ENCODE results near the gene KCNQ4. TPM values are rescaled to one million over a fixed set of nuclear protein-coding genes. Genes with fewer than 3 reads are reported as not detected.

The KCNQ4 gene
- 2.2 TPM for polyA plus RNA-seq
- long read RNA-seq, donor 1: 0 reads
- long read RNA-seq, donor 2: 0 reads
- long read RNA-seq, donor 3: 0 reads
- long read RNA-seq, donor 4: 0 reads
- long read RNA-seq, donor 5: 0 reads
- long read RNA-seq, donor 6: 0 reads
- long read RNA-seq, donor 7: 0 reads
- long read RNA-seq, donor 8, full-length matches to known transcripts: 1 of 1 reads
- long read RNA-seq, donor 8, partial matches to known transcripts: 0 of 1 reads
- long read RNA-seq, donor 8, other reads (novel, unspliced or antisense): 0 of 1 reads
- long read RNA-seq, donor 9: 0 reads
- long read RNA-seq, donor 10: 0 reads
- long read RNA-seq, donor 11: 0 reads

- H3K36me3 ChIP-seq (ENCODE audit: control insufficient read depth, insufficient read depth, low read length): peaks cover 2% of the 10 kb centered on the region
- WGBS (ENCODE audit: insufficient coverage, low lambda C conversion rate): no CpG with 5 or more reads among the region's 73 CpGs
- H3K27me3 ChIP-seq (ENCODE audit: control insufficient read depth, insufficient read depth, low read length): peaks cover 35% of the 10 kb centered on the region
- peaks cover 8% of the 10 kb centered on the region for H3K4me1 ChIP-seq (ENCODE audit: control insufficient read depth, insufficient read depth, low read length)
- peak in 1 of 2 donors; percentile 44 for DNase-seq
- H3K4me3 ChIP-seq (ENCODE audit: low read length): peak within 1 kb of the TSS; percentile 30
- H3K27ac ChIP-seq (ENCODE audit: low read length): no peak within 1 kb of the TSS
- H3K9me3 ChIP-seq (ENCODE audit: control insufficient read depth, low read depth, low read length): no peaks in the 10 kb centered on the region
Measured at GRCh38 chr1:40783001-40783905, at the start of gene KCNQ4. Gene KCNQ4 (plus strand): TSS chr1:40783787. CDS start chr1:40784094, 307 bp downstream.

- Histone ChIP-seq H3K36me3 (ENCODE audit: control insufficient read depth, insufficient read depth, low read length) (peaks cover 14% of the 10 kb centered on the region), H3K27ac (ENCODE audit: low read length) (no peak overlapping the region)
- WGBS (ENCODE audit: insufficient coverage, low lambda C conversion rate): 80% methylated on average over 1 of the region's 8 CpGs
Measured at GRCh38 chr1:40734882-40735628, 48.5 kb upstream of the KCNQ4 start.

GRCh38 chr1:40736085-40736531, 47.5 kb upstream of the KCNQ4 start:
- DNase-seq: no peak
- Histone ChIP-seq H3K27ac (ENCODE audit: low read length) (no peak overlapping the region), H3K4me3 (ENCODE audit: low read length) (no peak overlapping the region), H3K27me3 (ENCODE audit: control insufficient read depth, insufficient read depth, low read length) (no peaks in the 10 kb centered on the region), H3K9me3 (ENCODE audit: control insufficient read depth, low read depth, low read length) (no peaks in the 10 kb centered on the region), H3K4me1 (ENCODE audit: control insufficient read depth, insufficient read depth, low read length) (peaks cover 3% of the 10 kb centered on the region), H3K36me3 (ENCODE audit: control insufficient read depth, insufficient read depth, low read length) (peaks cover 15% of the 10 kb centered on the region)

More at GRCh38 chr1:40734882-40735628, 48.5 kb upstream of the KCNQ4 start:
- DNase-seq: no peak
- Histone ChIP-seq H3K27me3 (ENCODE audit: control insufficient read depth, insufficient read depth, low read length) (no peaks in the 10 kb centered on the region), H3K4me1 (ENCODE audit: control insufficient read depth, insufficient read depth, low read length) (peaks cover 4% of the 10 kb centered on the region), H3K4me3 (ENCODE audit: low read length) (no peak overlapping the region), H3K9me3 (ENCODE audit: control insufficient read depth, low read depth, low read length) (no peaks in the 10 kb centered on the region)

GRCh38 chr1:40738831-40739230, 44.8 kb upstream of the KCNQ4 start:
- DNase-seq: no peak
- 96% methylated on average over 4 of the region's 6 CpGs for WGBS (ENCODE audit: insufficient coverage, low lambda C conversion rate)
- H3K9me3 ChIP-seq (ENCODE audit: control insufficient read depth, low read depth, low read length): no peaks in the 10 kb centered on the region
- H3K4me3 ChIP-seq (ENCODE audit: low read length): no peak overlapping the region
- no peak overlapping the region for H3K27ac ChIP-seq (ENCODE audit: low read length)
- H3K27me3 ChIP-seq (ENCODE audit: control insufficient read depth, insufficient read depth, low read length): no peaks in the 10 kb centered on the region
- peaks cover 3% of the 10 kb centered on the region for H3K4me1 ChIP-seq (ENCODE audit: control insufficient read depth, insufficient read depth, low read length)
- H3K36me3 ChIP-seq (ENCODE audit: control insufficient read depth, insufficient read depth, low read length): peaks cover 35% of the 10 kb centered on the region

GRCh38 chr1:40739455-40740008, 44.1 kb upstream of the KCNQ4 start:
- no peak for DNase-seq
- H3K9me3 ChIP-seq (ENCODE audit: control insufficient read depth, low read depth, low read length): no peaks in the 10 kb centered on the region
- H3K36me3 ChIP-seq (ENCODE audit: control insufficient read depth, insufficient read depth, low read length): peaks cover 40% of the 10 kb centered on the region
- no peak overlapping the region for H3K4me3 ChIP-seq (ENCODE audit: low read length)
- WGBS (ENCODE audit: insufficient coverage, low lambda C conversion rate): no CpG with 5 or more reads among the region's 3 CpGs
- no peaks in the 10 kb centered on the region for H3K27me3 ChIP-seq (ENCODE audit: control insufficient read depth, insufficient read depth, low read length)
- no peak overlapping the region for H3K27ac ChIP-seq (ENCODE audit: low read length)
- H3K4me1 ChIP-seq (ENCODE audit: control insufficient read depth, insufficient read depth, low read length): peaks cover 3% of the 10 kb centered on the region

- Histone ChIP-seq H3K4me1 (ENCODE audit: control insufficient read depth, insufficient read depth, low read length) (peaks cover 3% of the 10 kb centered on the region), H3K9me3 (ENCODE audit: control insufficient read depth, low read depth, low read length) (no peaks in the 10 kb centered on the region), H3K27me3 (ENCODE audit: control insufficient read depth, insufficient read depth, low read length) (no peaks in the 10 kb centered on the region), H3K4me3 (ENCODE audit: low read length) (no peak overlapping the region), H3K36me3 (ENCODE audit: control insufficient read depth, insufficient read depth, low read length) (peaks cover 40% of the 10 kb centered on the region), H3K27ac (ENCODE audit: low read length) (no peak overlapping the region)
- 50% methylated on average over 2 of the region's 6 CpGs for WGBS (ENCODE audit: insufficient coverage, low lambda C conversion rate)
- DNase-seq: no peak
Measured at GRCh38 chr1:40740039-40740996, 43.3 kb upstream of the KCNQ4 start.

GRCh38 chr1:40740997-40741736, 42.4 kb upstream of the KCNQ4 start:
- no peak overlapping the region for H3K4me3 ChIP-seq (ENCODE audit: low read length)
- H3K27me3 ChIP-seq (ENCODE audit: control insufficient read depth, insufficient read depth, low read length): no peaks in the 10 kb centered on the region
- 80% methylated on average over 1 of the region's 7 CpGs for WGBS (ENCODE audit: insufficient coverage, low lambda C conversion rate)
- peaks cover 3% of the 10 kb centered on the region for H3K4me1 ChIP-seq (ENCODE audit: control insufficient read depth, insufficient read depth, low read length)
- H3K9me3 ChIP-seq (ENCODE audit: control insufficient read depth, low read depth, low read length): no peaks in the 10 kb centered on the region
- no peak for DNase-seq
- H3K27ac ChIP-seq (ENCODE audit: low read length): no peak overlapping the region
- H3K36me3 ChIP-seq (ENCODE audit: control insufficient read depth, insufficient read depth, low read length): peaks cover 42% of the 10 kb centered on the region

- Histone ChIP-seq H3K27ac (ENCODE audit: low read length) (no peak overlapping the region), H3K4me3 (ENCODE audit: low read length) (no peak overlapping the region), H3K9me3 (ENCODE audit: control insufficient read depth, low read depth, low read length) (no peaks in the 10 kb centered on the region), H3K36me3 (ENCODE audit: control insufficient read depth, insufficient read depth, low read length) (peaks cover 45% of the 10 kb centered on the region), H3K27me3 (ENCODE audit: control insufficient read depth, insufficient read depth, low read length) (no peaks in the 10 kb centered on the region), H3K4me1 (ENCODE audit: control insufficient read depth, insufficient read depth, low read length) (peaks cover 3% of the 10 kb centered on the region)
- DNase-seq: no peak
- 94% methylated on average over 3 of the region's 3 CpGs for WGBS (ENCODE audit: insufficient coverage, low lambda C conversion rate)
Measured at GRCh38 chr1:40742363-40743061, 41.1 kb upstream of the KCNQ4 start.

All from large intestine (tissue), 12 donors.